ENCODE measurements around the gene PTPRB.

DNA sequence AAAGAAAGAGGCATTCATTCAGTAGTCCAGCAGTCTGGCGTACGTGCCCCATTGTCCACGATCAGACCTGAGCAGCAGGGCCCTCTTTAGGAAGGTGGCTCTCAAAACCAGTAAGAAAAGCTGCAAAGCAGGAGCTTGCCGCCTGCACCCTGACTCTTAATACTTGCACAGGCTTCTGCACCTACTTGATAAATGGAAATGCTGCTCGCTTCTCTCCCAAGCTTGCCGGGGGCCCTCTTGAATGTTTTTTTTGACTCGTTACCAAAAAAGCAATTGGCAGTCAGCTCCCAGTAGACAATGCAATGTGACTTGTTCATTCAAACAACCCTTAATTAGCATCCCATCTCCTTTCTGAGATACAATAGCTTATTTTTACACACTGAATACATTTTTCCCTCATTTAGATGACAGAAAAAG is 27.2 kb upstream of the PTPRB start:
- TF ChIP-seq POLR2A (IDR thresholded peaks at IDR 0.05) (no peak), CTCF (IDR thresholded peaks at IDR 0.05) (no peak)
